ENCODE measurements around the gene NPAS3.

Gene NPAS3

GRCh38 chr14:33165926-33166289 lies 227.2 kb downstream of the NPAS3 start:
- TF ChIP-seq CTCF (IDR thresholded peaks at IDR 0.05; ENCODE audit: unreplicated experiment in 3 of 3) = no peak
- H3K4me1 Mint-ChIP-seq = no peaks in the 10 kb centered on the region
- H3K27me3 Mint-ChIP-seq (ENCODE audit: low read depth) = no peaks in the 10 kb centered on the region
- H3K9me3 Mint-ChIP-seq = no peaks in the 10 kb centered on the region
- no peak overlapping the region for H3K4me3 Mint-ChIP-seq
- no peak overlapping the region for H3K27ac Mint-ChIP-seq
- no peaks in the 10 kb centered on the region for H3K36me3 Mint-ChIP-seq (ENCODE audit: low read depth)

- Mint-ChIP-seq H3K4me1 (no peaks in the 10 kb centered on the region), H3K9me3 (no peaks in the 10 kb centered on the region), H3K4me3 (no peak overlapping the region), H3K36me3 (ENCODE audit: low read depth) (no peaks in the 10 kb centered on the region), H3K27ac (no peak overlapping the region), H3K27me3 (ENCODE audit: low read depth) (no peaks in the 10 kb centered on the region)
- no peak for TF ChIP-seq CTCF (IDR thresholded peaks at IDR 0.05; ENCODE audit: unreplicated experiment in 3 of 3)
These were observed 237.3 kb downstream of the NPAS3 start for GRCh38 chr14:33175951-33176350.

GRCh38 chr14:33184587-33184986 lies 245.9 kb downstream of the NPAS3 start:
- H3K27ac Mint-ChIP-seq = no peak overlapping the region
- H3K9me3 Mint-ChIP-seq = no peaks in the 10 kb centered on the region
- H3K4me1 Mint-ChIP-seq = no peaks in the 10 kb centered on the region
- no peaks in the 10 kb centered on the region for H3K27me3 Mint-ChIP-seq (ENCODE audit: low read depth)
- TF ChIP-seq CTCF (IDR thresholded peaks at IDR 0.05; ENCODE audit: unreplicated experiment in 3 of 3) = no peak
- H3K36me3 Mint-ChIP-seq (ENCODE audit: low read depth) = no peaks in the 10 kb centered on the region
- no peak overlapping the region for H3K4me3 Mint-ChIP-seq

DNA sequence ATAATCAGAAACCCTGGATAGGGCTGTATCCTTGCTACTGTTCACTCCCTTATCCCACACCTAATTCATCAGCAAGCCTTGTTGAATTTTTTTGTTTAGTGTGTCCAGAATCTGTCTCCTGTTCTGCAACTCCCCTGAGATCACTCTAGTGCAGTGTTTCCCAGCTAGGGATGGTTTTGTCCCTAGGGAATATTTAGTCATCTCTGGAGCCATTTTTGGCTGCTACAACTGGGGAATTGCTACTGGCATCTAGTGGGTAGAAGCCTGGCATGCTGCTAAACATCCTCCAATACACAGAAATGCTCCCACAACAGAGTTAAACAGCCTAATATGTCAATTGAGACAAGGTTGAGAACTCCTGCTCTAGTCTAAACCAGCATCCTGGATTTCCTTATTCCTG lies 248.0 kb downstream of the NPAS3 start:
- H3K9me3 Mint-ChIP-seq = no peaks in the 10 kb centered on the region
- H3K4me3 Mint-ChIP-seq = no peak overlapping the region
- no peaks in the 10 kb centered on the region for H3K4me1 Mint-ChIP-seq
- H3K27me3 Mint-ChIP-seq (ENCODE audit: low read depth) = no peaks in the 10 kb centered on the region
- H3K27ac Mint-ChIP-seq = no peak overlapping the region
- H3K36me3 Mint-ChIP-seq (ENCODE audit: low read depth) = no peaks in the 10 kb centered on the region
- no peak for TF ChIP-seq CTCF (IDR thresholded peaks at IDR 0.05; ENCODE audit: unreplicated experiment in 3 of 3)

- TF ChIP-seq CTCF (IDR thresholded peaks at IDR 0.05; ENCODE audit: unreplicated experiment in 3 of 3) = no peak
- no peak overlapping the region for H3K27ac Mint-ChIP-seq
- no peaks in the 10 kb centered on the region for H3K27me3 Mint-ChIP-seq (ENCODE audit: low read depth)
- no peaks in the 10 kb centered on the region for H3K36me3 Mint-ChIP-seq (ENCODE audit: low read depth)
- no peaks in the 10 kb centered on the region for H3K4me1 Mint-ChIP-seq
- no peaks in the 10 kb centered on the region for H3K9me3 Mint-ChIP-seq
- H3K4me3 Mint-ChIP-seq = no peak overlapping the region
These were observed 250.2 kb downstream of the NPAS3 start for GRCh38 chr14:33188880-33189279.

GRCh38 chr14:33191855-33192254 lies 253.2 kb downstream of the NPAS3 start:
- TF ChIP-seq CTCF (IDR thresholded peaks at IDR 0.05; ENCODE audit: unreplicated experiment in 3 of 3) = no peak

More at GRCh38 chr14:33191855-33192254, 253.2 kb downstream of the NPAS3 start:
- Mint-ChIP-seq H3K36me3 (ENCODE audit: low read depth) (no peaks in the 10 kb centered on the region), H3K27me3 (ENCODE audit: low read depth) (no peaks in the 10 kb centered on the region), H3K4me3 (no peak overlapping the region), H3K27ac (no peak overlapping the region), H3K4me1 (no peaks in the 10 kb centered on the region), H3K9me3 (no peaks in the 10 kb centered on the region)

All from nephron (organoid).